IMR-90 (cell line): Measurements from ENCODE around the gene MAGI2. TPM values are rescaled to one million over a fixed set of nuclear protein-coding genes. Genes with fewer than 3 reads are reported as not detected.

Experiments
- ATAC-seq: fragments of 200-7000 bp; cut with Tn5 transposase; 2 replicates; pipeline ENCODE4 v1.9.1; 2020; ENCODE audit warnings: low read depth, mild to moderate bottlenecking, moderate library complexity
- BruUV-seq: library from RNA; stranded (reverse); fragments of 400-500 nt; replicated peaks from 2 replicates; lab custom pipeline; 2021; lab: Mats Ljungman, UMichigan
- CTCF ChIA-PET: fragments of 300-600 bp; formaldehyde crosslinking; extraction: SDS; loops from one replicate; lab custom pipeline; 2021; ENCODE audit warnings: antibody characterized with exemption; lab: Yijun Ruan, JAX
- POLR2A ChIA-PET: fragments of 300-600 bp; sonication (Branson Sonifier 250); formaldehyde crosslinking; loops from one replicate; lab custom pipeline; 2022; ENCODE audit warnings: antibody characterized with exemption; ENCODE audit not compliant: unreplicated experiment; lab: Charles Lee
- DNase-seq: peaks from one replicate; pipeline ENCODE4 v3.0.0; 2013
- H2AFZ ChIP-seq: replicated peaks from 2 replicates; pipeline ENCODE3; 2013; ENCODE audit warnings: low read length, mild to moderate bottlenecking; ENCODE audit not compliant: poor library complexity
- H2AK5ac ChIP-seq: 2 replicates; pipeline ENCODE4 v1.6.1; 2013; ENCODE audit warnings: low read depth, low read length, inconsistent platforms
- H2AK9ac ChIP-seq: replicated peaks from 2 replicates; pipeline ENCODE3; 2013; ENCODE audit warnings: mild to moderate bottlenecking, low read depth, low read length, moderate library complexity; ENCODE audit not compliant: poor library complexity
- H2BK120ac ChIP-seq: 2 replicates; pipeline ENCODE4 v1.6.1; 2013; ENCODE audit warnings: low read depth, low read length, inconsistent platforms
- H2BK15ac ChIP-seq: 3 replicates; pipeline ENCODE4 v1.6.1; 2013; ENCODE audit warnings: low read depth, low read length, inconsistent platforms
- H2BK20ac ChIP-seq: 2 replicates; pipeline ENCODE4 v1.6.1; 2013; ENCODE audit warnings: low read depth, mild to moderate bottlenecking, inconsistent platforms, low read length, moderate library complexity
- H2BK5ac ChIP-seq: 2 replicates; pipeline ENCODE4 v1.6.1; 2013; ENCODE audit warnings: mild to moderate bottlenecking, low read depth, low read length, inconsistent platforms; ENCODE audit not compliant: poor library complexity, severe bottlenecking
- H3K14ac ChIP-seq: replicated peaks from 2 replicates; pipeline ENCODE4 v1.6.1; 2013; ENCODE audit warnings: low read depth, low read length, inconsistent platforms
- H3K18ac ChIP-seq: 2 replicates; pipeline ENCODE4 v1.6.1; 2013; ENCODE audit warnings: low read depth, low read length, control low read depth
- H3K23ac ChIP-seq: 2 replicates; pipeline ENCODE4 v1.6.1; 2013; ENCODE audit warnings: low read depth, low read length, inconsistent platforms
- H3K27ac ChIP-seq: 2 replicates; pipeline ENCODE4 v1.5.1; 2013; ENCODE audit warnings: mild to moderate bottlenecking, control low read depth, low read length; ENCODE audit not compliant: insufficient read depth
- H3K27me3 ChIP-seq: 2 replicates; pipeline ENCODE4 v1.6.1; 2013; ENCODE audit warnings: low read length; ENCODE audit not compliant: control insufficient read depth, insufficient read depth
- H3K36me3 ChIP-seq: 2 replicates; pipeline ENCODE4 v1.6.1; 2013; ENCODE audit warnings: low read length, mixed read lengths; ENCODE audit not compliant: control insufficient read depth, insufficient read depth
- H3K4ac ChIP-seq: 2 replicates; pipeline ENCODE4 v1.6.1; 2013; ENCODE audit warnings: low read depth, low read length, inconsistent platforms
- H3K4me1 ChIP-seq: 2 replicates; pipeline ENCODE4 v1.6.1; 2013; ENCODE audit warnings: low read length, mixed read lengths; ENCODE audit not compliant: control insufficient read depth, insufficient read depth
- H3K4me2 ChIP-seq: 2 replicates; pipeline ENCODE4 v1.6.1; 2013; ENCODE audit warnings: low read depth, mild to moderate bottlenecking, control low read depth, low read length, moderate library complexity
- H3K4me3 ChIP-seq: 2 replicates; pipeline ENCODE4 v1.5.1; 2013; ENCODE audit warnings: low read depth, mild to moderate bottlenecking, control low read depth, low read length, moderate library complexity; ENCODE audit not compliant: insufficient read depth
- H3K56ac ChIP-seq: 2 replicates; pipeline ENCODE4 v1.6.1; 2013; ENCODE audit warnings: low read length, inconsistent platforms; ENCODE audit not compliant: insufficient read depth; ENCODE audit errors: extremely low read depth
- H3K79me1 ChIP-seq, 2 experiments: 2 replicates each; pipeline ENCODE4 v1.6.1; 2013; ENCODE audit warnings: low read length in 2 of 2, inconsistent platforms in 1 of 2, low read depth in 1 of 2
- H3K9ac ChIP-seq: 2 replicates; pipeline ENCODE4 v1.6.1; 2013; ENCODE audit warnings: low read depth, low read length, control low read depth
- H3K9me1 ChIP-seq: 2 replicates; pipeline ENCODE4 v1.6.1; 2013; ENCODE audit warnings: low read length, inconsistent platforms; ENCODE audit not compliant: insufficient read depth
- H3K9me3 ChIP-seq: 2 replicates; pipeline ENCODE4 v1.6.1; 2013; ENCODE audit warnings: low read length; ENCODE audit not compliant: control insufficient read depth, insufficient read depth
- H4K20me1 ChIP-seq: 2 replicates; pipeline ENCODE4 v1.6.1; 2013; ENCODE audit warnings: low read length, inconsistent platforms; ENCODE audit not compliant: insufficient read depth
- H4K5ac ChIP-seq: 2 replicates; pipeline ENCODE4 v1.6.1; 2013; ENCODE audit warnings: mild to moderate bottlenecking, low read depth, low read length, control low read depth
- H4K8ac ChIP-seq, 2 experiments: 2 replicates each; pipeline ENCODE4 v1.6.1; 2013; ENCODE audit warnings: low read depth in 2 of 2, low read length in 2 of 2, control low read depth in 1 of 2, inconsistent platforms in 1 of 2
- H4K91ac ChIP-seq: 2 replicates; pipeline ENCODE4 v1.6.1; 2013; ENCODE audit warnings: low read depth, low read length, inconsistent platforms; ENCODE audit not compliant: insufficient read depth
- CHD1 ChIP-seq: IDR thresholded peaks from 2 replicates; pipeline ENCODE4 v1.6.1; 2012; ENCODE audit warnings: low read depth, low read length, improper control_type of control experiment
- FOS ChIP-seq: fragments of 150-350 bp; IDR thresholded peaks from 2 replicates; pipeline ENCODE4 v1.6.1; 2016; ENCODE audit warnings: low read depth, low read length
- MAFK ChIP-seq: IDR thresholded peaks from 2 replicates; pipeline ENCODE4 v1.6.1; 2012; ENCODE audit warnings: low read depth, low read length, improper control_type of control experiment
- MXI1 ChIP-seq: IDR thresholded peaks from 2 replicates; pipeline ENCODE4 v1.6.1; 2012; ENCODE audit warnings: low read depth, mild to moderate bottlenecking, low read length, moderate library complexity, borderline replicate concordance
- POLR2A ChIP-seq: IDR thresholded peaks from 2 replicates; pipeline ENCODE4 v1.6.1; 2012; ENCODE audit warnings: mild to moderate bottlenecking, low read depth, low read length
- RAD21 ChIP-seq: IDR thresholded peaks from 2 replicates; pipeline ENCODE4 v1.6.1; 2012; ENCODE audit warnings: low read length, improper control_type of control experiment
- RCOR1 ChIP-seq: IDR thresholded peaks from 2 replicates; pipeline ENCODE4 v1.6.1; 2012; ENCODE audit warnings: mild to moderate bottlenecking, low read length, improper control_type of control experiment; ENCODE audit not compliant: insufficient replicate concordance
- SMC3 ChIP-seq: fragments of 150-350 bp; IDR thresholded peaks from 2 replicates; pipeline ENCODE4 v1.6.1; 2016; ENCODE audit warnings: low read depth, mild to moderate bottlenecking, antibody characterized with exemption, low read length, moderate library complexity
- WGBS, 2 experiments: methylation state at CpG; one replicate each; pipeline versions ENCODE4 v1.1.5 to v1.1.7; 2013; ENCODE audit warnings: missing lambda C conversion rate in 2 of 2; ENCODE audit not compliant: insufficient read length in 1 of 2; ENCODE audit errors: extremely low coverage in 2 of 2; 5-methylcytosine and 5-hydroxymethylcytosine counted together
- dilution Hi-C: fragments of 300-500 bp; cut with HindIII; formaldehyde crosslinking; loops from one replicate; pipeline ENCODE4 v1.14.3; 2018; ENCODE audit warnings: low sequenced_read_pairs; ENCODE audit not compliant: unreplicated experiment
- in situ Hi-C: fragments of 300-500 bp; cut with MboI; formaldehyde crosslinking; loops from 3 replicates; pipeline ENCODE4 v1.14.3; 2019; ENCODE audit warnings: low sequenced_read_pairs, inconsistent platforms, mixed read lengths
- intact Hi-C: fragments of 100-400 bp; cut with micrococcal nuclease; formaldehyde crosslinking; loops from 2 replicates; pipeline ENCODE4 v1.10.0; 2022
- polyA plus RNA-seq, 3 experiments: library from polyadenylated mRNA; depleted of rRNA; stranded (reverse); fragments of >200 nt; gene quantifications; 2 replicates each; pipeline ENCODE4 v1.2.3, GENCODE V29; 2012; ENCODE audit warnings: low replicate concordance in 1 of 3
- total RNA-seq: library from RNA; depleted of rRNA; stranded (reverse); fragments of >200 nt; gene quantifications from 2 replicates; pipeline ENCODE4 v1.2.3, GENCODE V29; 2012
- TF ChIP-seq, protein P1 (sequence below): fragments of 150-350 bp; IDR thresholded peaks from 2 replicates; pipeline ENCODE4 v1.6.1; 2016; ENCODE audit warnings: low read depth, mild to moderate bottlenecking, low read length, moderate library complexity, borderline replicate concordance
- TF ChIP-seq, protein P2 (sequence below): fragments of 150-350 bp; IDR thresholded peaks from 2 replicates; pipeline ENCODE4 v1.6.1; 2017; ENCODE audit warnings: mild to moderate bottlenecking, antibody characterized with exemption, low read length, low read depth
- TF ChIP-seq, protein P3 (sequence below): conservative IDR thresholded peaks from 2 replicates; pipeline ENCODE4 v1.5.1; 2012; ENCODE audit warnings: mild to moderate bottlenecking, low read depth, low read length, improper control_type of control experiment

Gene MAGI2
- total and polyA plus RNA-seq, 2 of the 4 experiments (the other 2 are of a cell fraction), result 2.5 to 17.9 TPM

DNA sequence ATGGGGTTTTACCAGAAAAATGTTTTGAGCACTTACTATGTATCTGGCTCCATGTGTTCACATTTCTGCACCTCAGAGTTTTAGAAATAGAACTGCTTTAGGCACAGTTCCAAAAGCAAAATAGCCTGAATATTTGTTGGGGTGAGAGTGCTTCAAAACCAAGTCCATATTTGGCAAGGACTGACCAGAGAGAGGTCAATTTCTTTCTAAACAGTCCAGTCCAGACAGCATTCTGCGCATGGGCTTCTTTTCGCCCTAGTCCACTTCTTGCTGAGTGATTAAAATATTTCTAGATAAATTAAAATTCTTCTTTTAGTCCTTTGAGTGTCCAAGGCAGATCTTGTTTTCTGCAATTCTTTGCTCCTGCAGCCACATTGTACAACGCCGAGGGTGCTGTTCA, 1227.9 kb downstream of the MAGI2 start:
- peak overlapping the region; percentile 86 for H2BK120ac ChIP-seq
- H4K91ac ChIP-seq, result peak overlapping the region; percentile 72
- peak; percentile 70 for ATAC-seq
- intact Hi-C loops (loop anchor here (10.0 kb wide), 1 partner anchor 281 kb away; no protein-coding TSS in a partner anchor), dilution Hi-C loops (no loop called here), in situ Hi-C loops (no loop called here)
- no peak overlapping the region for H3K4me3 ChIP-seq
- no peak for TF ChIP-seq SMC3
- TF ChIP-seq RAD21, result no peak
- TF ChIP-seq, protein P1, sequence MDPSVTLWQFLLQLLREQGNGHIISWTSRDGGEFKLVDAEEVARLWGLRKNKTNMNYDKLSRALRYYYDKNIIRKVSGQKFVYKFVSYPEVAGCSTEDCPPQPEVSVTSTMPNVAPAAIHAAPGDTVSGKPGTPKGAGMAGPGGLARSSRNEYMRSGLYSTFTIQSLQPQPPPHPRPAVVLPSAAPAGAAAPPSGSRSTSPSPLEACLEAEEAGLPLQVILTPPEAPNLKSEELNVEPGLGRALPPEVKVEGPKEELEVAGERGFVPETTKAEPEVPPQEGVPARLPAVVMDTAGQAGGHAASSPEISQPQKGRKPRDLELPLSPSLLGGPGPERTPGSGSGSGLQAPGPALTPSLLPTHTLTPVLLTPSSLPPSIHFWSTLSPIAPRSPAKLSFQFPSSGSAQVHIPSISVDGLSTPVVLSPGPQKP, result no peak
- TF ChIP-seq, protein P2, sequence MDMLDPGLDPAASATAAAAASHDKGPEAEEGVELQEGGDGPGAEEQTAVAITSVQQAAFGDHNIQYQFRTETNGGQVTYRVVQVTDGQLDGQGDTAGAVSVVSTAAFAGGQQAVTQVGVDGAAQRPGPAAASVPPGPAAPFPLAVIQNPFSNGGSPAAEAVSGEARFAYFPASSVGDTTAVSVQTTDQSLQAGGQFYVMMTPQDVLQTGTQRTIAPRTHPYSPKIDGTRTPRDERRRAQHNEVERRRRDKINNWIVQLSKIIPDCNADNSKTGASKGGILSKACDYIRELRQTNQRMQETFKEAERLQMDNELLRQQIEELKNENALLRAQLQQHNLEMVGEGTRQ, result no peak
- no peak for TF ChIP-seq POLR2A
- TF ChIP-seq MAFK, result no peak
- no peak for TF ChIP-seq RCOR1
- no peak for TF ChIP-seq CHD1
- no peak for TF ChIP-seq MXI1
- TF ChIP-seq, protein P3, sequence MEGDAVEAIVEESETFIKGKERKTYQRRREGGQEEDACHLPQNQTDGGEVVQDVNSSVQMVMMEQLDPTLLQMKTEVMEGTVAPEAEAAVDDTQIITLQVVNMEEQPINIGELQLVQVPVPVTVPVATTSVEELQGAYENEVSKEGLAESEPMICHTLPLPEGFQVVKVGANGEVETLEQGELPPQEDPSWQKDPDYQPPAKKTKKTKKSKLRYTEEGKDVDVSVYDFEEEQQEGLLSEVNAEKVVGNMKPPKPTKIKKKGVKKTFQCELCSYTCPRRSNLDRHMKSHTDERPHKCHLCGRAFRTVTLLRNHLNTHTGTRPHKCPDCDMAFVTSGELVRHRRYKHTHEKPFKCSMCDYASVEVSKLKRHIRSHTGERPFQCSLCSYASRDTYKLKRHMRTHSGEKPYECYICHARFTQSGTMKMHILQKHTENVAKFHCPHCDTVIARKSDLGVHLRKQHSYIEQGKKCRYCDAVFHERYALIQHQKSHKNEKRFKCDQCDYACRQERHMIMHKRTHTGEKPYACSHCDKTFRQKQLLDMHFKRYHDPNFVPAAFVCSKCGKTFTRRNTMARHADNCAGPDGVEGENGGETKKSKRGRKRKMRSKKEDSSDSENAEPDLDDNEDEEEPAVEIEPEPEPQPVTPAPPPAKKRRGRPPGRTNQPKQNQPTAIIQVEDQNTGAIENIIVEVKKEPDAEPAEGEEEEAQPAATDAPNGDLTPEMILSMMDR, result no peak
- TF ChIP-seq FOS, result no peak
- H4K5ac ChIP-seq, result no peak overlapping the region
- H3K18ac ChIP-seq, result peak overlapping the region; percentile 79
- peak overlapping the region; percentile 54 for H2BK5ac ChIP-seq
- peak overlapping the region; percentile 36 to 85 for H4K8ac ChIP-seq
- no CpG with 5 or more reads among the region's 4 CpGs for WGBS, 2 experiments
- peak overlapping the region; percentile 84 for H3K9ac ChIP-seq
- POLR2A ChIA-PET, result no interaction called here
- H3K56ac ChIP-seq, result 0 out of 2 replicates have a peak overlapping the region, but pooled peaks have one; percentile 57
- peak overlapping the region; percentile 44 for H3K4me2 ChIP-seq
- no peak overlapping the region for H2AK9ac ChIP-seq
- no peaks in the 10 kb centered on the region for H3K9me1 ChIP-seq
- no peaks in the 10 kb centered on the region for H4K20me1 ChIP-seq
- H2BK15ac ChIP-seq, result 0 out of 3 replicates have a peak overlapping the region, but pooled peaks have one; percentile 54
- no TSS peak for BruUV-seq
- H3K27ac ChIP-seq, result peak overlapping the region; percentile 81
- peak; percentile 59 for DNase-seq
- CTCF ChIA-PET, result interaction anchor here (1.0 kb wide), 1 partner anchor 91 kb away, joined by 4 read pairs; no protein-coding TSS in a partner anchor
- peak overlapping the region; percentile 71 for H3K4ac ChIP-seq
- H3K79me1 ChIP-seq, result no peaks in the 10 kb centered on the region
- peak overlapping the region; percentile 79; the same call in 1 of the 2 replicates for H3K14ac ChIP-seq
- no peaks in the 10 kb centered on the region for H3K27me3 ChIP-seq
- peak overlapping the region; percentile 65; the same call in 1 of the 2 replicates for H2AK5ac ChIP-seq
- peak overlapping the region; percentile 54; the same call in 1 of the 2 replicates for H2BK20ac ChIP-seq
- H3K36me3 ChIP-seq, result no peaks in the 10 kb centered on the region
- H3K4me1 ChIP-seq, result peaks cover 14% of the 10 kb centered on the region
- no peak overlapping the region for H2AFZ ChIP-seq
- H3K23ac ChIP-seq, result no peak overlapping the region
- no peaks in the 10 kb centered on the region for H3K9me3 ChIP-seq
